Spleen (tissue), 7 donors: ENCODE measurements around the gene DLG2.

Experiments used
- CTCF ChIP-seq, 11 experiments: fragments of 200-600 bp in 7 of 11; fragments of 450-650 bp in 4 of 11; sonication (generic) in 4 of 11; IDR thresholded peaks in 8 of 11; conservative IDR thresholded peaks in 3 of 11; 1 replicate in 7 of 11; 2 replicates in 4 of 11; pipeline versions ENCODE4 v1.4.0 to v1.8.0; 2016 to 2021; ENCODE audit warnings: antibody characterized with exemption in 11 of 11, inconsistent platforms in 4 of 11, mild to moderate bottlenecking in 1 of 11
- POLR2A ChIP-seq, 3 donors: fragments of 450-650 bp; IDR thresholded peaks; one replicate each; pipeline ENCODE4 v1.5.1; 2017; ENCODE audit warnings: antibody characterized with exemption in 3 of 3, mild to moderate bottlenecking in 1 of 3
- POLR2AphosphoS5 ChIP-seq, 3 donors: sonication (generic); formaldehyde crosslinking; IDR thresholded peaks; one replicate each; pipeline ENCODE4 v1.5.1; 2017; ENCODE audit warnings: antibody characterized with exemption in 3 of 3
- donor health status: DM: no; HTN: no; CAD: no; lungs with moderate emphysema.
- donor health status: DM: no; HTN: no; CAD: no.
- donor health status: DM: no; HTN: no; CAD: no.

- TF ChIP-seq CTCF (IDR thresholded peaks at IDR 0.05 in 8 of 11, conservative IDR thresholded peaks at IDR 0.05 in 3 of 11) (no peak), POLR2A (IDR thresholded peaks at IDR 0.05) (no peak), POLR2AphosphoS5 (IDR thresholded peaks at IDR 0.05) (no peak)
Measured at GRCh38 chr11:83678831-83679584, 1948.1 kb downstream of the DLG2 start.
